DMS79 (cell line): ENCODE measurements around the gene PLXNA4.

Source experiments
- DNase-seq: peaks from one replicate; lab custom pipeline; 2025; lab: John Stamatoyannopoulos, UW

The PLXNA4 gene

GRCh38 chr7:132588596-132588995 lies 12.3 kb upstream of the PLXNA4 start:
- DNase-seq, result no peak

- no peak for DNase-seq
Measured at GRCh38 chr7:132584796-132585494, 8.7 kb upstream of the PLXNA4 start.

GRCh38 chr7:132581431-132581830 lies 5.2 kb upstream of the PLXNA4 start:
- DNase-seq, result no peak

GRCh38 chr7:132580717-132581285 lies 4.5 kb upstream of the PLXNA4 start:
- peak; percentile 18 for DNase-seq

- no peak for DNase-seq
Measured at GRCh38 chr7:132580277-132580676, 4.0 kb upstream of the PLXNA4 start.

GRCh38 chr7:132579260-132579899 lies 3.1 kb upstream of the PLXNA4 start:
- DNase-seq, result no peak

- no peak for DNase-seq
Measured at GRCh38 chr7:132578826-132579225, 2.6 kb upstream of the PLXNA4 start.

GRCh38 chr7:132578050-132578370 lies 1.7 kb upstream of the PLXNA4 start:
- no peak for DNase-seq

- DNase-seq, result peak; percentile 46
Measured at GRCh38 chr7:132577206-132578049, 1.2 kb upstream of the PLXNA4 start.

- DNase-seq, result no peak
Measured at GRCh38 chr7:132576721-132577085, 433 bp upstream of the PLXNA4 start.

GRCh38 chr7:132575419-132575981 lies 770 bp downstream of the PLXNA4 start:
- DNase-seq, result peak; percentile 23

- no peak for DNase-seq
Measured at GRCh38 chr7:132574223-132574622, 2.0 kb downstream of the PLXNA4 start.

GRCh38 chr7:132573251-132573955 lies 2.9 kb downstream of the PLXNA4 start:
- no peak for DNase-seq

GRCh38 chr7:132572526-132572925 lies 3.7 kb downstream of the PLXNA4 start:
- DNase-seq, result no peak

- DNase-seq, result no peak
Measured at GRCh38 chr7:132571970-132572369, 4.3 kb downstream of the PLXNA4 start.

- no peak for DNase-seq
Measured at GRCh38 chr7:132569884-132570614, 6.2 kb downstream of the PLXNA4 start.

GRCh38 chr7:132568962-132569361 lies 7.3 kb downstream of the PLXNA4 start:
- DNase-seq, result no peak

GRCh38 chr7:132565885-132566284 lies 10.4 kb downstream of the PLXNA4 start:
- DNase-seq, result no peak

GRCh38 chr7:132565441-132565840 lies 10.8 kb downstream of the PLXNA4 start:
- DNase-seq, result no peak

GRCh38 chr7:132564849-132565248 lies 11.4 kb downstream of the PLXNA4 start:
- no peak for DNase-seq

- DNase-seq, result no peak
Measured at GRCh38 chr7:132564090-132564489, 12.2 kb downstream of the PLXNA4 start.
